ENCODE results near the gene NTM.

- TF ChIP-seq POLR2AphosphoS5 (IDR thresholded peaks at IDR 0.05; ENCODE audit: borderline replicate concordance, low read depth, low read length) (no peak), EZH2 (IDR thresholded peaks at IDR 0.05) (no peak)
Measured at GRCh38 chr11:132111838-132112237, 741.4 kb downstream of the NTM start.
